K562 (cell line): Measurements from ENCODE around the gene PHKB. TPM values are rescaled to one million over a fixed set of nuclear protein-coding genes. Genes with fewer than 3 reads are reported as not detected.

ENCODE experiments used
- ATAC-seq: fragments of 200-7000 bp; cut with Tn5 transposase; 3 replicates; pipeline ENCODE4 v1.9.1; 2020; ENCODE audit warnings: moderate library complexity
- BruUV-seq: library from RNA; stranded (reverse); fragments of 400-500 nt; replicated peaks from 2 replicates; lab custom pipeline; 2021; lab: Mats Ljungman, UMichigan
- CTCF ChIA-PET: fragments of 300-600 bp; formaldehyde crosslinking; extraction: SDS; loops from one replicate; lab custom pipeline; 2021; ENCODE audit warnings: low intra/inter-chr PET ratio; lab: Yijun Ruan, JAX
- POLR2A ChIA-PET: fragments of 300-600, 350-650 bp; sonication (Branson Sonifier 250); formaldehyde crosslinking; extraction: SDS; loops from one replicate; lab custom pipeline; 2021; ENCODE audit warnings: antibody characterized with exemption, inconsistent platforms; lab: Yijun Ruan, JAX
- DNase-seq, 4 experiments: peaks; one replicate each; pipeline versions ENCODE4 v3.0.0 to v3.0.0-alpha.2; 2011 to 2018; ENCODE audit warnings: low spot score in 3 of 4, mixed read lengths in 3 of 4; ENCODE audit errors: extremely low read depth in 1 of 4
- FAIRE-seq: peaks from 2 replicates; lab custom pipeline; 2011; peaks lifted over from hg19 to GRCh38; lab: Jason Lieb, UNC
- H2AFZ ChIP-seq: 2 replicates; pipeline ENCODE4 v1.6.0; 2011; ENCODE audit warnings: low read depth, low read length, control low read depth, inconsistent platforms
- H3K27ac ChIP-seq: fragments of 200-600 bp; 3 replicates; pipeline ENCODE4 v1.8.0; 2011; ENCODE audit warnings: low read depth, mild to moderate bottlenecking, control low read depth, inconsistent platforms, low read length, moderate library complexity, mixed read lengths; ENCODE audit errors: extremely low read depth
- H3K27me3 ChIP-seq, 2 experiments: fragments of 300-600 bp in 1 of 2; 2 replicates in 1 of 2; 3 replicates in 1 of 2; pipeline versions ENCODE4 v1.6.0 to v1.8.0; 2011; ENCODE audit warnings: inconsistent platforms in 2 of 2, low read length in 2 of 2, mild to moderate bottlenecking in 1 of 2, mixed read lengths in 1 of 2, moderate library complexity in 1 of 2; ENCODE audit not compliant: control insufficient read depth in 2 of 2, insufficient read depth in 2 of 2
- H3K36me3 ChIP-seq: fragments of 300-600 bp; 3 replicates; pipeline ENCODE4 v1.8.0; 2011; ENCODE audit warnings: mild to moderate bottlenecking, low read length, inconsistent platforms; ENCODE audit not compliant: control insufficient read depth, insufficient read depth
- H3K4me1 ChIP-seq, 2 experiments: fragments of 200-600 bp in 1 of 2; replicated peaks in 1 of 2; 2 replicates in 1 of 2; 3 replicates in 1 of 2; pipeline versions ENCODE4 v1.5.1 to v1.8.0; 2011; ENCODE audit warnings: inconsistent platforms in 2 of 2, low read length in 2 of 2, mild to moderate bottlenecking in 1 of 2, mixed read lengths in 1 of 2, moderate library complexity in 1 of 2; ENCODE audit not compliant: control insufficient read depth in 2 of 2, insufficient read depth in 2 of 2
- H3K4me2 ChIP-seq: 2 replicates; pipeline ENCODE4 v1.6.1; 2011; ENCODE audit warnings: low read length, control low read depth, inconsistent platforms, mixed read lengths; ENCODE audit not compliant: insufficient read depth
- H3K4me3 ChIP-seq: fragments of 200-600 bp; sonication (generic), shearing (Covaris generic); 2 replicates; pipeline ENCODE4 v1.5.1; 2016; ENCODE audit warnings: control low read depth, inconsistent platforms
- H3K79me2 ChIP-seq: fragments of 200-600 bp; 3 replicates; pipeline ENCODE4 v1.8.0; 2011; ENCODE audit warnings: low read length, inconsistent platforms; ENCODE audit not compliant: control insufficient read depth, insufficient read depth
- H3K9ac ChIP-seq, 2 experiments: 2 replicates each; pipeline versions ENCODE4 v1.6.0 to v1.6.1; 2011; ENCODE audit warnings: low read depth in 2 of 2, low read length in 2 of 2, control low read depth in 1 of 2, inconsistent platforms in 1 of 2, mild to moderate bottlenecking in 1 of 2, mixed read lengths in 1 of 2; ENCODE audit not compliant: insufficient read depth in 1 of 2
- H3K9me1 ChIP-seq: one replicate; pipeline ENCODE4 v1.6.0; 2011; ENCODE audit warnings: inconsistent platforms, mild to moderate bottlenecking, low read length, moderate library complexity; ENCODE audit not compliant: control insufficient read depth, insufficient read depth
- H3K9me3 ChIP-seq: replicated peaks from 2 replicates; pipeline ENCODE4 v1.5.1; 2011; ENCODE audit warnings: low read depth, low read length, inconsistent platforms; ENCODE audit not compliant: control insufficient read depth, insufficient read depth
- H4K20me1 ChIP-seq: replicated peaks from 2 replicates; pipeline ENCODE4 v1.6.1; 2011; ENCODE audit warnings: low read length, inconsistent platforms, mixed read lengths; ENCODE audit not compliant: control insufficient read depth, insufficient read depth
- CC2D1A ChIP-seq: fragments of 450-650 bp; IDR thresholded peaks from 2 replicates; pipeline ENCODE4 v1.6.1; 2017; ENCODE audit warnings: mild to moderate bottlenecking
- CREBBP ChIP-seq: IDR thresholded peaks from one replicate; pipeline ENCODE4 v1.6.1; 2012; ENCODE audit warnings: low read depth, mild to moderate bottlenecking, control low read depth, inconsistent platforms, low read length
- FOXA3 ChIP-seq, 2 experiments: fragments of 450-650 bp in 1 of 2; sonication (generic) in 1 of 2; formaldehyde crosslinking; IDR thresholded peaks in 1 of 2; conservative IDR thresholded peaks in 1 of 2; 2 replicates each; pipeline versions ENCODE4 v1.4.0 to v1.8.0; 2020 to 2022; ENCODE audit warnings: mild to moderate bottlenecking in 2 of 2, missing genetic modification reagents in 1 of 2
- MECOM ChIP-seq: fragments of 250-450 bp; sonication (Bioruptor Pico); IDR thresholded peaks from 2 replicates; pipeline ENCODE4 v1.8.0; 2022; ENCODE audit warnings: inconsistent platforms
- NCOR1 ChIP-seq: fragments of 450-650 bp; IDR thresholded peaks from 2 replicates; pipeline ENCODE4 v1.6.1; 2016; ENCODE audit warnings: mild to moderate bottlenecking, moderate library complexity
- NELFE ChIP-seq: IDR thresholded peaks from 2 replicates; pipeline ENCODE4 v1.6.1; 2011; ENCODE audit warnings: mild to moderate bottlenecking; ENCODE audit not compliant: insufficient read depth, insufficient read length
- POLR3A ChIP-seq: IDR thresholded peaks from 2 replicates; pipeline ENCODE4 v1.6.1; 2011; ENCODE audit warnings: borderline replicate concordance, mild to moderate bottlenecking, moderate library complexity; ENCODE audit not compliant: insufficient read length, insufficient read depth; ENCODE audit errors: extremely low read depth
- SREBF2 ChIP-seq: sonication (generic); formaldehyde crosslinking; IDR thresholded peaks from 2 replicates; pipeline ENCODE4 v1.4.0; 2020; ENCODE audit warnings: mild to moderate bottlenecking, missing genetic modification reagents
- ZC3H4 ChIP-seq: sonication (generic); formaldehyde crosslinking; IDR thresholded peaks from 2 replicates; pipeline ENCODE4 v1.9.0; 2021; ENCODE audit warnings: missing genetic modification reagents, borderline replicate concordance
- WGBS: fragments of 100-300 bp; shearing (Covaris generic); methylation state at CpG from one replicate; pipeline ENCODE4 v1.1.6; 2016; ENCODE audit warnings: low coverage, mixed read lengths; ENCODE audit not compliant: insufficient coverage; ENCODE audit errors: missing lambda C conversion rate; 5-methylcytosine and 5-hydroxymethylcytosine counted together
- in situ Hi-C: fragments of 300-500 bp; cut with MboI; formaldehyde crosslinking; loops from 4 replicates; pipeline ENCODE4 v1.15.0; 2018; ENCODE audit warnings: inconsistent platforms, mixed read lengths
- intact Hi-C: fragments of 100-400 bp; cut with micrococcal nuclease; formaldehyde crosslinking; loops from 2 replicates; pipeline ENCODE4 v1.14.2; 2022
- polyA plus RNA-seq, 8 experiments: library from polyadenylated mRNA; depleted of rRNA in 4 of 8; stranded (reverse) in 5 of 8; unstranded in 3 of 8; fragments of >200 nt; fragmentation: Nextera tagmentation in 2 of 8; fragmentation: Illumina TruSeq in 1 of 8; extraction: Ambion mirVana in 2 of 8; extraction: Trizol in 1 of 8; gene quantifications; 2 replicates each; pipeline versions ENCODE4 v1.2.1 to v1.2.3, GENCODE V29; 2011 to 2014; ENCODE audit warnings: inconsistent platforms in 1 of 8, missing spikeins in 1 of 8
- total RNA-seq, 7 experiments: library from RNA; depleted of rRNA in 6 of 7; stranded (reverse); fragments of >200 nt in 6 of 7; fragmentation: Illumina TruSeq in 2 of 7; extraction: Trizol in 2 of 7; gene quantifications; 2 replicates each; pipeline versions ENCODE4 v1.2.1 to v1.2.3, GENCODE V29; 2011 to 2021; ENCODE audit warnings: low replicate concordance in 1 of 7
- TF ChIP-seq, protein P1 (sequence below): fragments of 450-650 bp; IDR thresholded peaks from 2 replicates; pipeline ENCODE4 v1.6.1; 2016; ENCODE audit warnings: low read depth
- TF ChIP-seq, protein P2 (sequence below): fragments of 250-450 bp; sonication (Bioruptor Pico); IDR thresholded peaks from 2 replicates; pipeline ENCODE4 v1.4.0; 2020; ENCODE audit warnings: borderline replicate concordance
- TF ChIP-seq, protein P3 (sequence below), 2 experiments: fragments of 450-650 bp in 1 of 2; sonication (generic) in 1 of 2; formaldehyde crosslinking; conservative IDR thresholded peaks; 2 replicates each; pipeline versions ENCODE4 v1.4.0 to v1.8.1; 2020 to 2022; ENCODE audit warnings: mild to moderate bottlenecking in 1 of 2, missing genetic modification reagents in 1 of 2

Gene PHKB
- total and polyA plus RNA-seq, 9 of the 15 experiments (the other 6 are each of a cell fraction or from before 2014, with no cell fraction given) = 24.7 to 92.3 (median 67.0) TPM

GRCh38 chr16:47480410-47480809 lies 19.3 kb downstream of the PHKB start:
- H3K27ac ChIP-seq = no peak overlapping the region
- H3K9ac ChIP-seq = no peak overlapping the region
- H3K27me3 ChIP-seq = no peaks in the 10 kb centered on the region
- H4K20me1 ChIP-seq = no peaks in the 10 kb centered on the region
- intact Hi-C loops = no loop called here
- H3K4me1 ChIP-seq = no peaks in the 10 kb centered on the region
- in situ Hi-C loops = no loop called here
- ATAC-seq (no peak), DNase-seq (no peak), FAIRE-seq (no peak)
- no peak overlapping the region for H3K4me2 ChIP-seq
- peaks cover 35% of the 10 kb centered on the region for H3K36me3 ChIP-seq
- CTCF ChIA-PET = no interaction called here
- TF ChIP-seq, protein P1, sequence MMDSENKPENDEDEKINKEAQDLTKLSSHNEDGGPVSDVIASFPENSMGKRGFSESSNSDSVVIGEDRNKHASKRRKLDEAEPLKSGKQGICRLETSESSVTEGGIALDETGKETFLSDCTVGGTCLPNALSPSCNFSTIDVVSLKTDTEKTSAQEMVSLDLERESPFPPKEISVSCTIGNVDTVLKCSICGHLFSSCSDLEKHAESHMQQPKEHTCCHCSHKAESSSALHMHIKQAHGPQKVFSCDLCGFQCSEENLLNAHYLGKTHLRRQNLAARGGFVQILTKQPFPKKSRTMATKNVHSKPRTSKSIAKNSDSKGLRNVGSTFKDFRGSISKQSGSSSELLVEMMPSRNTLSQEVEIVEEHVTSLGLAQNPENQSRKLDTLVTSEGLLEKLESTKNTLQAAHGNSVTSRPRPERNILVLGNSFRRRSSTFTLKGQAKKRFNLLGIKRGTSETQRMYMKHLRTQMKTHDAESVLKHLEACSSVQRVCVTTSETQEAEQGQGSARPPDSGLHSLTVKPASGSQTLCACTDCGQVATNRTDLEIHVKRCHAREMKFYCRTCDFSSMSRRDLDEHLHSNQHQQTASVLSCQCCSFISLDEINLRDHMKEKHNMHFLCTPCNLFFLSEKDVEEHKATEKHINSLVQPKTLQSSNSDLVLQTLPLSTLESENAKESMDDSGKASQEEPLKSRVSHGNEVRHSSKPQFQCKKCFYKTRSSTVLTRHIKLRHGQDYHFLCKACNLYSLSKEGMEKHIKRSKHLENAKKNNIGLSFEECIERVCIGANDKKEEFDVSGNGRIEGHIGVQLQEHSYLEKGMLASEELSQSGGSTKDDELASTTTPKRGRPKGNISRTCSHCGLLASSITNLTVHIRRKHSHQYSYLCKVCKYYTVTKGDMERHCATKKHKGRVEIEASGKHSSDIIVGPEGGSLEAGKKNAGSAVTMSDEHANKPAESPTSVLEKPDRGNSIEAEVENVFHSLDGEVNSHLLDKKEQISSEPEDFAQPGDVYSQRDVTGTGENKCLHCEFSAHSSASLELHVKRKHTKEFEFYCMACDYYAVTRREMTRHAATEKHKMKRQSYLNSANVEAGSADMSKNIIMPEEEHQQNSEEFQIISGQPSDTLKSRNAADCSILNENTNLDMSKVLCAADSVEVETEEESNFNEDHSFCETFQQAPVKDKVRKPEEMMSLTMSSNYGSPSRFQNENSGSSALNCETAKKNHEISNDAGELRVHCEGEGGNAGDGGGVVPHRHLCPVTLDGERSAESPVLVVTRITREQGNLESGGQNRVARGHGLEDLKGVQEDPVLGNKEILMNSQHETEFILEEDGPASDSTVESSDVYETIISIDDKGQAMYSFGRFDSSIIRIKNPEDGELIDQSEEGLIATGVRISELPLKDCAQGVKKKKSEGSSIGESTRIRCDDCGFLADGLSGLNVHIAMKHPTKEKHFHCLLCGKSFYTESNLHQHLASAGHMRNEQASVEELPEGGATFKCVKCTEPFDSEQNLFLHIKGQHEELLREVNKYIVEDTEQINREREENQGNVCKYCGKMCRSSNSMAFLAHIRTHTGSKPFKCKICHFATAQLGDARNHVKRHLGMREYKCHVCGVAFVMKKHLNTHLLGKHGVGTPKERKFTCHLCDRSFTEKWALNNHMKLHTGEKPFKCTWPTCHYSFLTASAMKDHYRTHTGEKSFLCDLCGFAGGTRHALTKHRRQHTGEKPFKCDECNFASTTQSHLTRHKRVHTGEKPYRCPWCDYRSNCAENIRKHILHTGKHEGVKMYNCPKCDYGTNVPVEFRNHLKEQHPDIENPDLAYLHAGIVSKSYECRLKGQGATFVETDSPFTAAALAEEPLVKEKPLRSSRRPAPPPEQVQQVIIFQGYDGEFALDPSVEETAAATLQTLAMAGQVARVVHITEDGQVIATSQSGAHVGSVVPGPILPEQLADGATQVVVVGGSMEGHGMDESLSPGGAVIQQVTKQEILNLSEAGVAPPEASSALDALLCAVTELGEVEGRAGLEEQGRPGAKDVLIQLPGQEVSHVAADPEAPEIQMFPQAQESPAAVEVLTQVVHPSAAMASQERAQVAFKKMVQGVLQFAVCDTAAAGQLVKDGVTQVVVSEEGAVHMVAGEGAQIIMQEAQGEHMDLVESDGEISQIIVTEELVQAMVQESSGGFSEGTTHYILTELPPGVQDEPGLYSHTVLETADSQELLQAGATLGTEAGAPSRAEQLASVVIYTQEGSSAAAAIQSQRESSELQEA = no peak
- no peak for TF ChIP-seq ZC3H4 (CRISPR knock-in tag)
- TF ChIP-seq FOXA3 (CRISPR knock-in tag; conservative IDR thresholded peaks at IDR 0.05 in 1 of 2, IDR thresholded peaks at IDR 0.05 in 1 of 2) = no peak
- TF ChIP-seq, protein P2, sequence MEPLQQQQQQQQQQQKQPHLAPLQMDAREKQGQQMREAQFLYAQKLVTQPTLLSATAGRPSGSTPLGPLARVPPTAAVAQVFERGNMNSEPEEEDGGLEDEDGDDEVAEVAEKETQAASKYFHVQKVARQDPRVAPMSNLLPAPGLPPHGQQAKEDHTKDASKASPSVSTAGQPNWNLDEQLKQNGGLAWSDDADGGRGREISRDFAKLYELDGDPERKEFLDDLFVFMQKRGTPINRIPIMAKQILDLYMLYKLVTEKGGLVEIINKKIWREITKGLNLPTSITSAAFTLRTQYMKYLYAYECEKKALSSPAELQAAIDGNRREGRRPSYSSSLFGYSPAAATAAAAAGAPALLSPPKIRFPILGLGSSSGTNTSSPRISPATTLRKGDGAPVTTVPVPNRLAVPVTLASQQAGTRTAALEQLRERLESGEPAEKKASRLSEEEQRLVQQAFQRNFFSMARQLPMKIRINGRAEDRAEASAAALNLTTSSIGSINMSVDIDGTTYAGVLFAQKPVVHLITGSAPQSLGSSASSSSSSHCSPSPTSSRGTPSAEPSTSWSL (CRISPR knock-in tag) = no peak
- TF ChIP-seq NELFE = no peak
- no peak for TF ChIP-seq MECOM
- TF ChIP-seq, protein P3, sequence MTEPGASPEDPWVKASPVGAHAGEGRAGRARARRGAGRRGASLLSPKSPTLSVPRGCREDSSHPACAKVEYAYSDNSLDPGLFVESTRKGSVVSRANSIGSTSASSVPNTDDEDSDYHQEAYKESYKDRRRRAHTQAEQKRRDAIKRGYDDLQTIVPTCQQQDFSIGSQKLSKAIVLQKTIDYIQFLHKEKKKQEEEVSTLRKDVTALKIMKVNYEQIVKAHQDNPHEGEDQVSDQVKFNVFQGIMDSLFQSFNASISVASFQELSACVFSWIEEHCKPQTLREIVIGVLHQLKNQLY (CRISPR knock-in tag; conservative IDR thresholded peaks at IDR 0.05) = no peak
- no peak for TF ChIP-seq POLR3A
- no peak for TF ChIP-seq NCOR1
- TF ChIP-seq SREBF2 (CRISPR knock-in tag) = no peak
- TF ChIP-seq CREBBP = no peak
- TF ChIP-seq CC2D1A = no peak
- POLR2A ChIA-PET = interaction anchor here (0.7 to 1.6 kb wide), 4 partner anchors 12 to 19 kb away, joined by 3 to 8 read pairs (median 5); partner anchors contain the start of gene PHKB
- H2AFZ ChIP-seq = no peak overlapping the region
- no peaks in the 10 kb centered on the region for H3K9me1 ChIP-seq
- WGBS = 98% methylated on average over 3 of the region's 3 CpGs
- no TSS peak for BruUV-seq
- no peak overlapping the region for H3K4me3 ChIP-seq
- H3K79me2 ChIP-seq = peaks cover 88% of the 10 kb centered on the region
- no peaks in the 10 kb centered on the region for H3K9me3 ChIP-seq
